LNCAP (cell line): Measurements from ENCODE around the gene SLC44A2.

ENCODE experiments used
- CTCF ChIP-seq: fragments of 450-650 bp; IDR thresholded peaks from 2 replicates; pipeline ENCODE4 v1.5.1; 2017; ENCODE audit warnings: mild to moderate bottlenecking

The SLC44A2 gene

GRCh38 chr19:10690341-10690781, 65.0 kb downstream of the SLC44A2 start:
- no peak for TF ChIP-seq CTCF

- TF ChIP-seq CTCF, result no peak
Measured at GRCh38 chr19:10691178-10691881, 66.0 kb downstream of the SLC44A2 start.

GRCh38 chr19:10691883-10692282, 66.5 kb downstream of the SLC44A2 start:
- TF ChIP-seq CTCF, result no peak

- no peak for TF ChIP-seq CTCF
Measured at GRCh38 chr19:10692673-10693264, 67.4 kb downstream of the SLC44A2 start.
